Parathyroid adenoma (tissue), 2 donors: Measurements from ENCODE around the gene GTSF1L.

Experiments
- H2AFZ ChIP-seq: fragments of 300-600 bp; sonication (generic); one replicate; pipeline ENCODE4 v1.7.0; 2017; ENCODE audit warnings: antibody characterized with exemption, mild to moderate bottlenecking
- H3K27ac ChIP-seq: fragments of 300-600 bp; sonication (generic); one replicate; pipeline ENCODE4 v1.7.0; 2017
- H3K27me3 ChIP-seq: fragments of 300-600 bp; sonication (generic); one replicate; pipeline ENCODE4 v1.7.0; 2017; ENCODE audit warnings: low read length; ENCODE audit not compliant: control insufficient read depth, insufficient read depth
- H3K36me3 ChIP-seq: fragments of 300-600 bp; sonication (generic); one replicate; pipeline ENCODE4 v1.7.0; 2017; ENCODE audit warnings: low read length; ENCODE audit not compliant: control insufficient read depth, insufficient read depth
- H3K4me1 ChIP-seq: fragments of 300-600 bp; sonication (generic); one replicate; pipeline ENCODE4 v1.7.0; 2017; ENCODE audit warnings: control low read depth
- H3K4me2 ChIP-seq: fragments of 300-600 bp; sonication (generic); one replicate; pipeline ENCODE4 v1.7.0; 2017; ENCODE audit warnings: low read length
- H3K4me3 ChIP-seq: fragments of 300-600 bp; sonication (generic); one replicate; pipeline ENCODE4 v1.7.0; 2017; ENCODE audit warnings: low read depth, low read length
- H3K79me2 ChIP-seq: fragments of 300-600 bp; sonication (generic); one replicate; pipeline ENCODE4 v1.7.0; 2017; ENCODE audit warnings: control low read depth
- H3K9ac ChIP-seq: fragments of 300-600 bp; sonication (generic); one replicate; pipeline ENCODE4 v1.7.0; 2017; ENCODE audit warnings: mild to moderate bottlenecking
- H3K9me3 ChIP-seq: fragments of 300-600 bp; sonication (generic); one replicate; pipeline ENCODE4 v1.7.0; 2017; ENCODE audit warnings: low read length; ENCODE audit not compliant: control insufficient read depth
- TF ChIP-seq, protein P1 (sequence below): fragments of 300-600 bp; sonication (generic); IDR thresholded peaks from one replicate; pipeline ENCODE4 v1.7.0; 2017; ENCODE audit warnings: antibody characterized with exemption, mild to moderate bottlenecking
- donor health status: primary hyperparathyroidism.

GTSF1L gene

DNA sequence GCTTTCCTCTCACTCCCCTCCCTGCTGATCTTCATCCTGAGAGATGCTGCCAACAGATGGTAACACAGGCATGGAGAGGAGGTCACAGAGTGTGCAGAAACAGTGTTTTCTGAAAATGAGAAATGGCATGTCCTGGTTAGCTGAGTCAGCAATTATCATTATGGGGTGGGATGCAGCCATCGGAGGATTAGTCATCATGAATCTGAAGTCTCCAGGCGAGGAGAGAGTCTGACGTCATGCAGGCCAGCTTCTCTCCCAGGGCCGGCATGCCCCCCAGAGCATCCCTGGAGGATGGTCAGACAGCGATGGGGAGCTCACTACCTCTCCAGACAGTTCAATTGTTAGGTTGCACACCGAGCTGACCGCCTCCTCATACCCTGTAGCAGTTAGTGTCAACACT is 4.7 kb upstream of the GTSF1L start:
- TF ChIP-seq, protein P1, sequence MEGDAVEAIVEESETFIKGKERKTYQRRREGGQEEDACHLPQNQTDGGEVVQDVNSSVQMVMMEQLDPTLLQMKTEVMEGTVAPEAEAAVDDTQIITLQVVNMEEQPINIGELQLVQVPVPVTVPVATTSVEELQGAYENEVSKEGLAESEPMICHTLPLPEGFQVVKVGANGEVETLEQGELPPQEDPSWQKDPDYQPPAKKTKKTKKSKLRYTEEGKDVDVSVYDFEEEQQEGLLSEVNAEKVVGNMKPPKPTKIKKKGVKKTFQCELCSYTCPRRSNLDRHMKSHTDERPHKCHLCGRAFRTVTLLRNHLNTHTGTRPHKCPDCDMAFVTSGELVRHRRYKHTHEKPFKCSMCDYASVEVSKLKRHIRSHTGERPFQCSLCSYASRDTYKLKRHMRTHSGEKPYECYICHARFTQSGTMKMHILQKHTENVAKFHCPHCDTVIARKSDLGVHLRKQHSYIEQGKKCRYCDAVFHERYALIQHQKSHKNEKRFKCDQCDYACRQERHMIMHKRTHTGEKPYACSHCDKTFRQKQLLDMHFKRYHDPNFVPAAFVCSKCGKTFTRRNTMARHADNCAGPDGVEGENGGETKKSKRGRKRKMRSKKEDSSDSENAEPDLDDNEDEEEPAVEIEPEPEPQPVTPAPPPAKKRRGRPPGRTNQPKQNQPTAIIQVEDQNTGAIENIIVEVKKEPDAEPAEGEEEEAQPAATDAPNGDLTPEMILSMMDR: no peak
- H3K9ac ChIP-seq: no peak overlapping the region
- no peaks in the 10 kb centered on the region for H3K27me3 ChIP-seq
- H3K4me2 ChIP-seq: no peak overlapping the region
- H3K4me3 ChIP-seq: no peak overlapping the region
- H3K79me2 ChIP-seq: no peaks in the 10 kb centered on the region
- H3K9me3 ChIP-seq: no peaks in the 10 kb centered on the region
- no peak overlapping the region for H2AFZ ChIP-seq
- no peaks in the 10 kb centered on the region for H3K4me1 ChIP-seq
- H3K27ac ChIP-seq: no peak overlapping the region
- peaks cover 5% of the 10 kb centered on the region for H3K36me3 ChIP-seq

DNA sequence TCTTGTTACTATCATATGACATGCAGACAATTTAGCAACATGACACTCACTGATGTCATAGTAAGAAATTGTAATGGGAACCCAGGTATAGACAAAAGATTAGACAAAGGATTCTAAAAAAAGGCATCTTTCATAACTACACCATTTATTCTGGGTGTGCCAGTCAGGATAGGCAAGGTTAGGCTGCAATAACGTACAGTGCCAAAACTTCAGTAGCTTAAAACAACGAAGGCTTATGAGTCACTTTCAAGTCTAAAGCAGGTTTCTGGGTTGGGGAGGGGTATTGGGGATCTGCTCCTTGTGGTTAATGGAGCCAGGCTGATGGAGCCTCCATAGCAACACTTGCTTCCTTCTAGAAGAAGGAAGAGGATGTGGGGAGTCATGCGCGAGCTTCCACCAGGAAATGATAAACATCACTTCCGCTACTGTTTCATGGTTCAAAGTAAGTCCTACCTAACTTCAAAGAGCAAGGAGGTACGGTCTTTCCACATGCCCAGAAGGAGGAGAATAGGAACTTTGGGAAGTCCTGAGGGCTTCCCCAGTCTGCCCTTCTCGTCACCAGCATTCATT is 2.0 kb upstream of the GTSF1L start:
- H3K9me3 ChIP-seq: no peaks in the 10 kb centered on the region
- H3K4me1 ChIP-seq: no peaks in the 10 kb centered on the region
- H3K79me2 ChIP-seq: no peaks in the 10 kb centered on the region
- H3K4me2 ChIP-seq: no peak overlapping the region
- H2AFZ ChIP-seq: no peak overlapping the region
- TF ChIP-seq, protein P1: no peak
- no peaks in the 10 kb centered on the region for H3K27me3 ChIP-seq
- no peak overlapping the region for H3K4me3 ChIP-seq
- H3K27ac ChIP-seq: no peak overlapping the region
- no peak overlapping the region for H3K9ac ChIP-seq
- peaks cover 5% of the 10 kb centered on the region for H3K36me3 ChIP-seq

DNA sequence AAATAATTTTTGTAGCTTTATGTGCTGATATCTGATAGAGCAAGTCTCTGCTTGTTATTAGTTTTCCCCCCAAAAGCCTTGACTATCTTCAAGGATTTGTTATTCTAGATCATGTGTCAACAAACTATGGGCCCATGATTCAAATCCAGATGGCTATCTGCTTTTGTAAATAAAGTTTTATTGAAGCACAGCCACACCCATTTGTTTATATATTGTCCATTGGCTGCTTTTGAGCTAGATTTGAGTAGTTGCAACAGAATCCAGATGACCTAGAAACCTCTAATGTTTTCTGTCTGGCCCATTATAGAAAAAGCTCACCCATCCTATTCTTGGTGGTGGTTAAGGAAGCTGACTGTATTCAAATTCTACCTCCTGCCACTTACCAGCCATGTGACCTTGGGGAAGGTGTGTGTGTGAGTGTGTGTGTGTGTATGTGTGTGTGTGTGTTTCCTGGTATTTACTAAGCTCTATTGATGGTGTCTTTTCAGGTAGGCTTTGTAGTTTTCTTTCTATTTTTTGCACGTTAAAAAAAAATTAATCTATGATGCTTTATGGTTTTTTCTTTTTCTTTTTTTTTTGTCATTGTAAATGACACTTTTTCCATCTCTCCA is 1.3 kb upstream of the GTSF1L start:
- Histone ChIP-seq H3K4me1 (no peaks in the 10 kb centered on the region), H3K9ac (no peak overlapping the region), H3K36me3 (peaks cover 5% of the 10 kb centered on the region), H2AFZ (no peak overlapping the region), H3K27me3 (no peaks in the 10 kb centered on the region), H3K9me3 (no peaks in the 10 kb centered on the region), H3K4me3 (no peak overlapping the region), H3K4me2 (no peak overlapping the region), H3K79me2 (no peaks in the 10 kb centered on the region), H3K27ac (no peak overlapping the region)
- TF ChIP-seq, protein P1: no peak

DNA sequence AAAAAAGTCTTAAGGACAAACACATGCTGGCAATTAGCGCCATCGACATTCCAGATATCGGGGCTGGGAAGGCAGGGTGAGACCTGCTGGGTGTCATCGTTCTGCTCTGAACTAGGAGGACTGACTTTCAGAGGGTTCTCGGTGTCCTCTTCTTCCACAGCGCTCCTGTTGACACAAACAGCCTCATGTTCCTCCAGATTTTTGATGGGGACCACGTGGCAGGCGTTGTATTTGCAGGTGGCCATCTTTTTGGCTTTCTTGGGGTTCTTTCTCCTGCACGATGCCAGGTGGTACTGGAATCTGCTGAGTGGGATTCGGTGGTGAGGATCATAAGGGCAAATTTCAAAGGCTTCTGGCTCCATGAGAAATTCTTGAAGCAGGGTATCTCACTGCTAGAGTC is 469 bp downstream of the GTSF1L start:
- peaks cover 5% of the 10 kb centered on the region for H3K36me3 ChIP-seq
- no peak overlapping the region for H3K27ac ChIP-seq
- H3K9me3 ChIP-seq: no peaks in the 10 kb centered on the region
- H3K27me3 ChIP-seq: no peaks in the 10 kb centered on the region
- TF ChIP-seq, protein P1: no peak
- H3K4me2 ChIP-seq: no peak overlapping the region
- no peak overlapping the region for H3K4me3 ChIP-seq
- no peak overlapping the region for H2AFZ ChIP-seq
- no peaks in the 10 kb centered on the region for H3K4me1 ChIP-seq
- H3K9ac ChIP-seq: no peak overlapping the region
- H3K79me2 ChIP-seq: no peaks in the 10 kb centered on the region

DNA sequence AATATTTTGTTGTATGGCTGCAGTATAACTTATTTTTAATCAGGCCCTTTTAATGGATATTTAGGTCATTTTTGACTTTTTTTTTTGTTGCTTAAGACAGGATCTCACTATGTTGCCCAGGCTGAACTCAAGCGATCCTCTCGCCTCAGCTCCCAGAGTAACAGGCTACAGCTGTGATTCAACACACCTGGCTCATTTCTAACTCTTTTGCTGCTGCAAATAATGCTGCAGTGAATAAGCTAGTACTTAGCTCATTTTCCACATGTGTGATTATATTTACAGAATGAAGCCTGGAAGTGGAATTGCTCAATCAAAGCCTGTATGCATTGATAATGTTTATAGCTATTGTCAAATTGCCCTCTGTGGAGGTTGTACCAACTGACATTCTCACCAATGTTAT is 1.1 kb downstream of the GTSF1L start:
- H3K9ac ChIP-seq: no peak overlapping the region
- H3K36me3 ChIP-seq: peaks cover 5% of the 10 kb centered on the region
- TF ChIP-seq, protein P1: no peak
- H3K79me2 ChIP-seq: no peaks in the 10 kb centered on the region
- no peaks in the 10 kb centered on the region for H3K9me3 ChIP-seq
- H3K4me3 ChIP-seq: no peak overlapping the region
- no peak overlapping the region for H2AFZ ChIP-seq
- no peak overlapping the region for H3K4me2 ChIP-seq
- no peak overlapping the region for H3K27ac ChIP-seq
- H3K4me1 ChIP-seq: no peaks in the 10 kb centered on the region
- no peaks in the 10 kb centered on the region for H3K27me3 ChIP-seq
